GM18505 (cell line): ENCODE results near the gene SCAF8.
"Not testable (repeated sequence)": the region's sequence is repeated elsewhere in the genome, so short reads cannot be mapped to it uniquely, and the experiment has no call there.

ENCODE experiments used
- ATAC-seq: cut with Tn5 transposase; IDR thresholded peaks from one replicate; pipeline ENCODE4 v1.9.1; 2021; ENCODE audit not compliant: unreplicated experiment
- POLR2A ChIP-seq: IDR thresholded peaks from 4 replicates; pipeline ENCODE4 v1.6.1; 2011; ENCODE audit warnings: borderline replicate concordance; ENCODE audit not compliant: insufficient read depth, insufficient read length; ENCODE audit errors: extremely low read depth

Gene SCAF8

DNA sequence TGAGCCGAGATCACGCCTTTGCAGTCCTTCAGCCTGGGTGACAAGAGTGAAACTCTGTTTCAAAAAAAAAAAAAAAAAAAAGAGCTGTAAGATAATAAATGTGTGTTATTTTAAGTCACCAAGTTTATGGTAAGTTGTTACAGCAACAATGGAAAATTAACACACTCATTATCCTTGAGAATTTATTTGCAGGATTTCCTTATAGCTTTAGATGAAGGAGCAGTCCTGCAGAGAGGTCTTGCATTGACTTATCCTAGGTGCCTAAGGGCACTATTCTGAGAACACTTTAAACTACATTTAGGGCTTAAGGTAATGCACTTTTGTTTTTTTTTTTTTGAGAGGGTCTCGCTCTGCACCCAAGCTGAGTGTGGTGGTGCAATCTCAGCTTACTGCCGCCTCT lies 13.8 kb upstream of the SCAF8 start:
- no peak for ATAC-seq
- no peak for TF ChIP-seq POLR2A

DNA sequence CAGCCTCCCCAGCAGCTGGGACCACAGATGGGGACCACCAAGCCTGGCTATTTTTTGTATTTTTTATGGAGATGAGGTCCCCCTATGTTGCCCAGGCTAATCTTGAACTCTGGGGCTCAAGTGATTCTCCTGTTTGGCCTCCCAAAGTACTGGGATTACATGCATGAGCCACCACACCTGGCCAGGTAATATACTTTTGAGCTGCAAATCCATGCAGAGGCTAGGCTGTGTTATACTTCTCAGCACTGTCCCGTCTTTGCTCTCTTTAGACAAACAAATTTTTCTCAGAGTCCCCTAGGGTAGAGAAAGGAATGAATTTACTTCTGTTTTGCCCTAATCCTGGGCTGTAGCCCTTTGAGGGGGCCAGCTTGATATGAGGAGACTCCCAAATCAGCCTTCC lies 13.4 kb upstream of the SCAF8 start:
- TF ChIP-seq POLR2A: no peak
- no peak for ATAC-seq

DNA sequence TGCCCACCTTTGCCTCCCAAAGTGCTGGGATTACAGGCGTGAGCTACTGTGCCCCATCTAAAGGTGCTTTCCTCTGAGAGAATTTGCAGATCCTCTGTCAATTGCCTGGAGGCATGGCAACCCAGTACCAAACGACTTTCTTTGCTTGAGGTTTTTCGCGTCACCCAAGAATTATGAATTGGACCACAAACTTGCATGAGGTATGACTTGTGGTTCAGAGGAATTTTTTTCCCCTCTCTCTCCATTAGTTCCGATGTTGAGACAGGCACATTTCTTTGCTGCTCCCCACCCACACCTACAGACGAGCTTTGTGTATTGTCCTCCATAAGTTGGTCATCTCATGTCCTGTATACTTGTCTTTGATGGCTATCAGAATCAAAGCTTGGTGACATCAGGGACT lies 11.8 kb upstream of the SCAF8 start:
- TF ChIP-seq POLR2A: no peak
- ATAC-seq: no peak

DNA sequence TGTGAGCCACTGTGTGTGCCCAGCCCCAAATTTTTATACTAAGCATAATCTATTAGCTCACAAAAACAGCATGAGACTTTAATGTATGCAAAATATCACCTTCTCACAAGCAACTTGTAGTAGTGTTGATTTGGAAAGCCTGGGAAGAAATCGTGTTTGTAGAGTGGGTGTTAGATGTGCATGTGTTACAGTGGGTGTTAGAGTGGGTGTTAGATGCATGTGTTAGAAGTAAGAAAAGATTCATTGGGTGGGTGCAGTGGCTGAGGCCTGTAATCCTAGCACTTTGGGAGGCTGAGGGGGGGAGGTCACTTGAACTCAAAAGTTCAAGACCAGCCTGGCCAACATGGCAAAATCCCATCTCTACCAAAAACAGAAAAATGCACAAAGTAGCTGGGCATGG lies 6.3 kb upstream of the SCAF8 start:
- no peak for ATAC-seq
- TF ChIP-seq POLR2A: no peak

DNA sequence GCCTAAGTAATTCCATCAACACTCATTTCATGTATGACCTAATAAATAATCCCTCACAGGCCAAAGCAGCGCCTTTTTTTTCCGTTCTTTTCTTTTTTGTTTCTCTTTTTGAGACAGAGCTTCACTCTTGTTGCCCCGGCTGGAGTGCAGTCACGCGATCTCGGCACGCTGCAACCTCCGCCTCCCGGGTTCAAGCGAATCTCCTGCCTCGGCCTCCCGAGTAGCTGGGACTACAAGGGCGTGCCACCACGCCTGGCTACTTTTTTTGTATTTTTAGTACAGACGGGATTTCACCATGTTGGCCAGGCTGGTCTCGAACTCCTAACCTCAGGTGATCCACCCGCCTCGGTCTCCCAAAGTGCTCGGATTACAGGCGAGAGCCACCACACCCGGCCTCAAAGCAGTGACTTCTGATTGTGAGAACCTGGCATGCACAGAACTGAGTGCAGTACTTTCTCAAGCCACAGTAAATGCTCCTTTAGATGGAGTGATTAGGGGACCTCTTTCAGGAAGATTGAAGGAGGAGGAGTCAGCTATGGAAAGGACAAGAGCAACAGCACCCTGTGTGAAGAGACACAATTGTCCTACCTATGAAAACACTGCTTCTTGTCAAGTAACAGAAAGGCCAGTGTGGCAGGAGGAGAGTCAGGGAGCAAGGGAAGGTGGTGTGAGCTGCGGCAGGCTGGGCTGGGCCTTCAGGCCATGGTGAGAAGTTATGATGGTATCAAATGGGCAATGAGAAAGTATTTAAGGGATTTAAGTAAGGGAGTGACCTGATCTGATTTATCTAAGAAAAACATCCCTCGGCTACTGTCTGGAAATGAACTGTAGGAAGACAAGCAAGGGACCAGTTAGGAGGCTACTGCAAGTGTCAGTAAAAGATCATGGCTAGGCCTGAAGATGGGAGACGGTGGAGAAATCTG lies 1.7 kb upstream of the SCAF8 start:
- no peak for TF ChIP-seq POLR2A

DNA sequence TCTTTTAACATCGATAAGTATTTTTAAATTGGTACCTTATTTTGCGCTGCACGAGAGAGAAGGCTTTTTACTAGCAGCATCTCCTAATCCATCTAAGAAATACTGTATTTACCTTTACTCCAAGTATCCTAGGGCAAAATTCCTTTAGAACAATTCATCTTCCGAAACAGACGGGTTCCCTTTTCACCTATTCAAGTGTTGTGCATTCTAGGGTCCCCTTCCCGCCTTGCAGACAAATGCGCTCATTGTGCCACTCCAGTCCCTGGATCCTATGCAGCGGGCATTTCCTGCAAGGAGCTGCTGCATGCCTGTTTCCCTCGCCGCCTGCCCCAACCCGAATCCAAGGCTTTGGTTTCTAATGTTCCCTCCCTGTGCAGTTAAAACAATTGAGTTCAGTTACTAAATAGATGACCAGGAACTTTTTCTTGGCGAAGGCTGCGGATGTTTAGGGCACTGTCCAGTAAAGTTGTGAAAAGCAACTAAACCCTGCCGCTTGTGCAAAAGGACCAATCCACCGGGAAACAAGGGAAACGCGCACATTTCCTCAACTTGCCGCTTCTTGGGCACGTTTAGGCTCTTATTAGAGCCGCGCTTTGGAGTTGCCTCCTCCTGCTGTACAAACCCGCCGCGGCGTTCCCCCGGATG lies 556 bp upstream of the SCAF8 start:
- TF ChIP-seq POLR2A: no peak
- ATAC-seq: no peak

More for the DNA sequence above, 1.7 kb upstream of the SCAF8 start:
- ATAC-seq: no peak

DNA sequence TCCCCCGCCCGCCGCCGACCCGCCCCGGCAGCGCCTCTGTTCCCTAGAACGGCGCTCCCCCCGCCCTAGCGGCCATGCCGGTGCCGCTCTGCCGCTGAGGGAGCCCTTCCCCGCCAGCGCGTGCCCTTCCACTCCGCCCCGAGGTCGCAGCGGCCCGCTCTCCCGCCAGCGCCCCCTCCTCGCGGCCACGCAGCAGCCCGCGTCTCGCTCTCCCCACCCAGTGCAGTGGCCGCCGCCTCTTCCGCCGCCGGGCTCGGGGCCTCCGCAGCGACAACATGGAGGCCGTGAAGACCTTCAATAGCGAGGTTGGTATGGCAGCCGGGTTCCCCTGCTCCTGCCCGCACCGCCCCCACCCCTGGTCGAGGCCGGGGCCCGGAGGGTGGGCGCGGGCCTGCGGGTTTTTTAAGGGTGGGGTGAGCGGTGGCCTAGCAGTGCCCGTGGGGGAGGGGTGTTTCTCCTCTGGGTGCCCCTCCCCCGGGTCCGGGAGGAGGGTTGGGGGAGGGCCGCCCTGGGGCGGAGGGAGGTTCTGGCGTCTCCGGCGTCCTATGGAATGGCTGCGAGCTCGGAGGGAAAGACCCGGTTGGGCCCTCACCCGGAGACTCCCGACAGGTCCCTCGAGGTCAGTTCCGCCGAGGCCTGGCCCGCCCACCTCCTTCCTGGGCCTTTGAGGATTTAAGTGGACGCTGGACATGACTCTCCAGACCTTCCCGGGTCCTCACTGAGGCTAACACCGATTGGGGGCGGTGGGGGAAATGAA lies 588 bp downstream of the SCAF8 start:
- peak; percentile 67 for ATAC-seq
- TF ChIP-seq POLR2A: peak; percentile 37

DNA sequence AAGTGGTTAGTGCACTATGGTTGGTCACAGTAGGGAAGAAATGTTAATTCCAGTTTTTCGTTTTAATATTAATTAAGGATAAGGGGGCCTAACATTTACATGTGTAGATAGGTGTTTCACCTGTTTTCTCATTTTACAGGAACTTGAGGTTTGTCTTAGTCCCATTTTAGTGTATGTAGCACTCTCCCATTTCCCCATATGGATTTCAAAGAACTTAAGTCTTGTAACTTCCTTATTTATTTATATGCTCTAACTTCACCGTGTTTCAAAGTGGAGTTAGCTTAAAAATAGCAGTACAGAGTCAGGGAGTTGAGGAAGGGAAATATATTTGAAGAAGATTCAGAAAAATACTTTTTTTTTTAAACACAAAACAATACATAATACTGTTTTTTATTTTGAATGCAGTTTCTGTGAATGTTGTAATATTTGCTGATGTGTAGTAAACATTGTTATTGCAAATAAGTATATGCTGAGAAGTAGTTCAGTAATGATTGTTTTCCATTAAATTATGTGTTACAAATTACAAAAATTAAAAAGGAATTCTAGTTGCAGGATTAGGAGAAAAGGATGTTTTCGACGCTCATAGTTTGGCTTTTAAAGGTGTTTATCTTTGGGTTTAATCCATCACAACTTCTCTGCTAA lies 3.5 kb downstream of the SCAF8 start:
- no peak for TF ChIP-seq POLR2A
- ATAC-seq: no peak

DNA sequence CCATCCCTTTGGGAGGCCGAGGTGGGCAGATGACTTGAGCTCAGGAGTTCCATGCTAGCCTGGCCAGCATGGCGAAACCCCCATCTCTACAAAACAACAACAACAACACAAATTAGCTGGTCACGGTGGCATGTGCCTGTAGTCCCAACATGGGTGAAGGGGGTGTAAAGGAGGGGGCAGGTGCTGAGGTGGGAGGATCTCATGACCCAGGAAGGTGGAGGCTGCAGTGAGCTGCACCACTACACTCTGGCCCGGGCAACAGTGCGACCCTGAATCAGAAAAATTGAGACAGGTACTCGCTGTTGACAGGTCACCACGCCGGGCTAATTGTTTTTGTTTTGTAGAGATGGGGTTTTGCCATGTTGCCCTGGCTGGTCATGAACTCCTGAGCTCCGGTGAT lies 4.2 kb downstream of the SCAF8 start:
- ATAC-seq: no peak
- TF ChIP-seq POLR2A: no peak

DNA sequence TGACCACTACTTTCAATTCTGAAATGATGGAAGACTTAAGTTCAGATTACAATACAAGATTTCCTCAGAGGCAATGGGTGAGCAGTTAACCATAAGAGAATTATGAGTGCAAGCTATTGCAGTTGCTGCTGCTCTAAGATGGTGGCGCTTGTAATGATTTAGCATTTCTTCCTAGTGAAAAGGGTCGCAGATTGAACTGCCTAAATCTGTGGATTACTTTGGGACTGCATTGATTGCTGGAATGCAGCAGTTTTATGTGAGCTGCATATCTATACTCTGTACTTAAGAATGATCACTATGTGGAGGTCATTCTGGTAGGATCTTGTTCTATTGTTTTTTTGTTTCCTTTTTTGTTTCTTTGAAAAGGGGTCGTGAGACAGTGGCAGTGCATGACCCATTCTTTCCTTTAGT lies 5.3 kb downstream of the SCAF8 start:
- ATAC-seq: no peak
- no peak for TF ChIP-seq POLR2A

DNA sequence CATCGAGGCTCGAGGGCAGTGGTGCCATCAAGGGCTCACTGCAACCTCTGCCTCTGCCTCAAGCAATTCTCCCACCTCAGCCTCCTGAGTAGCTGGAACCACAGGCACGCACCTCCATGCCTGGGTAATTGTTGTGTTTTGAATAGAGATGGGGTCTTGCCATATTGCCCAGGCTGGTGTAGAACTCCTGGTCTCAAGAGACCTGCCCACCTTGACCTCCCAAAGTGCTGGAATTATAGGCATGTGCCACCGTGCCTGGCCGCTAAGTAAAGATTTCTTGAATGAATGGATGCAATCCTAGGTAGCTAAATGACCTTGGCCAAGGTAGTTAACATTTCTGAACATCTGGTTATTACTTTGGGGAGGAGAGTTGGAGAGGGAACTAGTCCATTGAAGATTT lies 7.4 kb downstream of the SCAF8 start:
- no peak for ATAC-seq

DNA sequence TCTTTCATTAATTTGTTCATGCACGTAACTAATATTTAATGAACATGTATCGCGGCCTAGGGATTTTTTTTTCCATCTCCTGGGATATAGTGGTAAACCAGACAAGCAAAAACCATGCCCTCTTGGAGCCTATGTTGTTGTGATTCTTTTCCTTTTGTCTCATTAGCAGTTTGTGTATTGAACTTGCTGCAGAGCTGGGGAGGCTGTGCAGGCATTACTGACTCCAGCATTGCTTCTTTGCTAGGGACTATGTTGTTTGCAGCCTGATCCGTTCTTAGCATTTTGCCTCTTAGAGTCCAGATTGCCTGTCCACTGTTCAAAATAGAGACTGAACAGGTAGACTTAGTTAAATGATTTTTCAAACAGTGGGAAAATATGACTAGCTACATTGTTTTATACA lies 9.7 kb downstream of the SCAF8 start:
- TF ChIP-seq POLR2A: no peak

More for the DNA sequence above, 7.4 kb downstream of the SCAF8 start:
- no peak for TF ChIP-seq POLR2A

DNA sequence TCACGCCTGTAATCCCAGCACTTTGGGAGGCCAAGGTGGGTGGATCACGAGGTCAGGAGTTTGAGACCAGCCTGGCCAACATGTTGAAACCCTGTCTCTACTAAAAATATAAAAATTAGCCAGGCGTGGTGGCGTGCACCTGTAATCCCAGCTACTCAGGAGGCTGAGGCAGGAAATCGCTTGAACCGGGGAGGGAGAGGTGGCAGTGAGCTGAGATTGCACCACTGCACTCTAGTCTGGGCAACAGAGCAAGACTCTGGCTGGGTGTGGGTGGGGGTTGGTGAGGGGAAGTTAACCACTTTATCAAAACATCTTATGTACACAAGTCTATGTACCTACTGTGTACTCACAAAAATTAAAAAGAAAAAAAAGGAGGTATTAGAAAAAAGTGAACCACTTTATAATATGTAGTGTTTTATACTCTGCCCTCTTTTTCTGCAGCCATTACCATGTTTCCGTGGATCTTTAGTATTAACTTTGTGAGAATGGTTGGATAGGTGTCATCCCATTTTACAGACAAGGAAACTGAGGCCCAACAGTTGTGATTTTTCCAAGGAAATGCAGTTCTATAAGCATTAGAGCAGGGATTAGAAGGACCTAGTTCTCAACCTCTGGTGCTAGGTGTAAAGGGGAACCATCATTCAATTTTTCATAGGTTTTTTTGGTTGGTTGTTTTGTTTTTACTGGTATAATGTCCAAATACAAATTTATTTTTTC lies 11.0 kb downstream of the SCAF8 start:
- not testable (repeated sequence) for ATAC-seq

More for the DNA sequence above, 9.7 kb downstream of the SCAF8 start:
- no peak for ATAC-seq

DNA sequence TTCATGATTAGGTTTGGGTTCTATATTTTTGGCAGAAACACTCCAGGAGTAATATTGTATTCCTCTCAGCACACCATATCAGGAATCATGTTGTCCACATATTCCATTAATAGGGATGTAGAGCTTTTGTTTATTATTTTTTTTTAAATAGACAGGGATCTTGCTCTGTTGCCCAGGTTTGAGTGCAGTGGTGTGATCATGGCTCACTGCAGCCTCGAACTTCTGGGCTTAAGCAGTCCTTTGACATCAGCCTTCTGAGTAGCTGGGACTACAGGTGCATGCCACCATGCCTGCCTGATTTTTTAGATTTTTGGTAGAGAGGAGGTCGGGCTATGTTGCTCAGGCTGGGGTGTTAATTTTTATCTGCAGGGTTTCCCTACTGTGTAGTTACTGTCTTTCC lies 12.0 kb downstream of the SCAF8 start:
- no peak for TF ChIP-seq POLR2A
- no peak for ATAC-seq
